ENCODE data around the gene DNAH2. TPM values are rescaled to one million over a fixed set of nuclear protein-coding genes. Genes with fewer than 3 reads are reported as not detected.
A peak's percentile ranks its signal among the peaks of the same experiment; 100 is the strongest.

Gene DNAH2
- total and polyA plus RNA-seq, 2 experiments from 2014 or later: 0.38 TPM; not detected in 1

DNA sequence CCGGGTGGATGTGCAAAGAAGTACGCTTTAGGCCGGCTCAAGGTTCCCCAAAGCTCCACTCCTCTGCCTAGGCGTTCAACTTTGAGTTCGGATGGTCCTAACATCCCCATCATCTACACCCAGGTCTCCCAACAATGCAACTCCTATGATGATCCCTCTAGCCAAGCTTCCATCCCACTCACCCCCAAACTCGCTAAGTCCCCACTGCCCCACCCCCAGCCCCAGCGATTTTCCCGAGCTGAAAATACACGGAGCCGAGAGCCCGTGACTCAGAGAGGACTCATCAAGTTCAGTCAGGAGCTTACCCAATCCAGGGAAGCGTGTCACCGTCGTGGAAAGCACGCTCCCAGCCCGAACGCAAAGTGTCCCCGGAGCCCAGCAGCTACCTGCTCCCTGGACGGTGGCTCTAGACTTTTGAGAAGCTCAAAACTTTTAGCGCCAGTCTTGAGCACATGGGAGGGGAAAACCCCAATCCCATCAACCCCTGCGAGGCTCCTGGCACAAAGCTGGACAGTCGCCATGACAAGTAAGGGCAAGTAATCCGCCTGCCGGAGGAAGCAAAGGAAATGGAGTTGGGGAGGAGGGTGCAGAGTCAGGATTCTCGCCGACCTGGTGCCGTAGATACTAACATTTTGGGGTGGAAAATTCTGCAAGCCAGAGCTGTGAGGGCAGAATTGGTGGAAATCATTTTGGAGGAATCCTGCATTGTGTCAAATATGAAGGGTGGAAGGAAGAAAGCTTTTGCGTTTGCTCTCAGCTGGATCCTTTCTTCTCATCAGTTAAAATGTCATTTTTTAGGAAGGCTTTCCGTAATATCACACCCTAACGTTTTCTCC, 30.3 kb upstream of the DNAH2 start, which contains the start of gene TP53:
Gene TP53 (minus strand): TSS at position 419 of the 836 bp plus-strand sequence. CDS start 10,896 bp downstream, outside the sequence.
- peak within 1 kb of the TSS; percentile 33; the same call in 1 of the 2 replicates for H2AFZ ChIP-seq
- H3K27ac ChIP-seq (ENCODE audit: low read depth): peak within 1 kb of the TSS; percentile 99
- peaks cover 39% of the 10 kb centered on the region for H3K27me3 Mint-ChIP-seq (ENCODE audit: insufficient read depth, low read depth, poor library complexity)
- ATAC-seq (peak; percentile 72), DNase-seq (ENCODE audit: low spot score) (peak; percentile 98)
- H3K4me1 Mint-ChIP-seq: peaks cover 31% of the 10 kb centered on the region
- H3K4me2 ChIP-seq: peak within 1 kb of the TSS; percentile 98
- H3K4me1 ChIP-seq (ENCODE audit: insufficient read depth): peaks cover 20% of the 10 kb centered on the region
- no peaks in the 10 kb centered on the region for H3K9me2 ChIP-seq (ENCODE audit: insufficient read depth)
- peak within 1 kb of the TSS; percentile 94 for H3K4me3 ChIP-seq
- H3K27me3 ChIP-seq (ENCODE audit: insufficient read depth): no peaks in the 10 kb centered on the region
- no peaks in the 10 kb centered on the region for H3K36me3 ChIP-seq (ENCODE audit: insufficient read depth)
- H4K20me1 ChIP-seq (replicated peaks; ENCODE audit: insufficient read depth): peaks cover 24% of the 10 kb centered on the region
- peak within 1 kb of the TSS; percentile 96 for H3K4me3 Mint-ChIP-seq
- peaks cover 51% of the 10 kb centered on the region for H3K36me3 Mint-ChIP-seq (ENCODE audit: low read depth)
- TF ChIP-seq, protein P1, sequence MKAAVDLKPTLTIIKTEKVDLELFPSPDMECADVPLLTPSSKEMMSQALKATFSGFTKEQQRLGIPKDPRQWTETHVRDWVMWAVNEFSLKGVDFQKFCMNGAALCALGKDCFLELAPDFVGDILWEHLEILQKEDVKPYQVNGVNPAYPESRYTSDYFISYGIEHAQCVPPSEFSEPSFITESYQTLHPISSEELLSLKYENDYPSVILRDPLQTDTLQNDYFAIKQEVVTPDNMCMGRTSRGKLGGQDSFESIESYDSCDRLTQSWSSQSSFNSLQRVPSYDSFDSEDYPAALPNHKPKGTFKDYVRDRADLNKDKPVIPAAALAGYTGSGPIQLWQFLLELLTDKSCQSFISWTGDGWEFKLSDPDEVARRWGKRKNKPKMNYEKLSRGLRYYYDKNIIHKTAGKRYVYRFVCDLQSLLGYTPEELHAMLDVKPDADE (IDR thresholded peaks at IDR 0.05): peak; percentile 94
- peak; percentile 98 for TF ChIP-seq POLR2AphosphoS5 (IDR thresholded peaks at IDR 0.05; ENCODE audit: low read depth)
- TF ChIP-seq CREB1 (CRISPR knock-in tag; IDR thresholded peaks at IDR 0.05; ENCODE audit: low read depth): peak; percentile 53; the same call in 1 of the 2 replicates
- no peak for TF ChIP-seq JUNB (IDR thresholded peaks at IDR 0.05; ENCODE audit: unreplicated experiment)
- TF ChIP-seq EZH2 (IDR thresholded peaks at IDR 0.05; ENCODE audit: low read depth, unreplicated experiment): no peak
- TF ChIP-seq, protein P2, sequence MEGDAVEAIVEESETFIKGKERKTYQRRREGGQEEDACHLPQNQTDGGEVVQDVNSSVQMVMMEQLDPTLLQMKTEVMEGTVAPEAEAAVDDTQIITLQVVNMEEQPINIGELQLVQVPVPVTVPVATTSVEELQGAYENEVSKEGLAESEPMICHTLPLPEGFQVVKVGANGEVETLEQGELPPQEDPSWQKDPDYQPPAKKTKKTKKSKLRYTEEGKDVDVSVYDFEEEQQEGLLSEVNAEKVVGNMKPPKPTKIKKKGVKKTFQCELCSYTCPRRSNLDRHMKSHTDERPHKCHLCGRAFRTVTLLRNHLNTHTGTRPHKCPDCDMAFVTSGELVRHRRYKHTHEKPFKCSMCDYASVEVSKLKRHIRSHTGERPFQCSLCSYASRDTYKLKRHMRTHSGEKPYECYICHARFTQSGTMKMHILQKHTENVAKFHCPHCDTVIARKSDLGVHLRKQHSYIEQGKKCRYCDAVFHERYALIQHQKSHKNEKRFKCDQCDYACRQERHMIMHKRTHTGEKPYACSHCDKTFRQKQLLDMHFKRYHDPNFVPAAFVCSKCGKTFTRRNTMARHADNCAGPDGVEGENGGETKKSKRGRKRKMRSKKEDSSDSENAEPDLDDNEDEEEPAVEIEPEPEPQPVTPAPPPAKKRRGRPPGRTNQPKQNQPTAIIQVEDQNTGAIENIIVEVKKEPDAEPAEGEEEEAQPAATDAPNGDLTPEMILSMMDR (conservative IDR thresholded peaks at IDR 0.05; ENCODE audit: low read depth in 2 of 2): peak in 1 of 2 experiments; percentile 20; a peak in 1 of 4 replicates
- peaks cover 20% of the 10 kb centered on the region for H3F3A ChIP-seq (replicated peaks; ENCODE audit: low read depth)
- peak within 1 kb of the TSS; percentile 100 for H3K27ac Mint-ChIP-seq
- H3K79me2 ChIP-seq (replicated peaks; ENCODE audit: insufficient read depth): peaks cover 60% of the 10 kb centered on the region
- H3K9me3 Mint-ChIP-seq: no peaks in the 10 kb centered on the region; the same call in 2 of the 3 replicates

DNA sequence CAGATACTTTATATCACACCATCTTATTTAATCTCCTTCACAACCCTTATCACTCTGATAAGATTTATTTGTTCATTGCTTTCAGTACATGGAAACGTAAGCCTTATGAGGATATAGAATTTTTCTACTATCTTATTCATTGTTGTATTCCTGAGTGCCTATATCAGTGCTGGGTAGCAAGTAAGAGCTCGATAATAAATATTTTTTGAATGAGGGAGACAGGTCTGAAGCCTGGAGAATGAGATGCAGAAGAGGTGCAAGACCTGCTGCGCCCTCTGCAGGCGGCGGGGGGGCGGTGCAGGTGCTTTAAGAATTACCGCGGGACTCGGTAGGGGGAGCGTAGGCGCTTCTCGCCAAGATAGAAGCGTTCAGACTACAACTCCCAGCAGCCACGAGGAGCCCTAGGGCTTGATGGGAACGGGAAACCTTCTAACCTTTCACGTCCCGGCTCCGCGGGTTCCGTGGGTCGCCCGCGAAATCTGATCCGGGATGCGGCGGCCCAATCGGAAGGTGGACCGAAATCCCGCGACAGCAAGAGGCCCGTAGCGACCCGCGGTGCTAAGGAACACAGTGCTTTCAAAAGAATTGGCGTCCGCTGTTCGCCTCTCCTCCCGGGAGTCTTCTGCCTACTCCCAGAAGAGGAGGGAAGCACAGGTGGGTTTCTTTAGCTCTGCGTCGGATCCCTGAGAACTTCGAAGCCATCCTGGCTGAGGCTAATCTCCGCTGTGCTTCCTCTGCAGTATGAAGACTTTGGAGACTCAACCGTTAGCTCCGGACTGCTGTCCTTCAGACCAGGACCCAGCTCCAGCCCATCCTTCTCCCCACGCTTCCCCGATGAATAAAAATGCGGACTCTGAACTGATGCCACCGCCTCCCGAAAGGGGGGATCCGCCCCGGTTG, 29.4 kb upstream of the DNAH2 start, which contains the start of gene WRAP53:
Gene WRAP53 (plus strand): TSS at position 570 of the 900 bp plus-strand sequence. CDS start 172 bp downstream, at position 742.
- Histone ChIP-seq H3F3A (replicated peaks; ENCODE audit: low read depth) (peaks cover 15% of the 10 kb centered on the region), H3K27me3 (ENCODE audit: insufficient read depth) (no peaks in the 10 kb centered on the region), H3K9me2 (ENCODE audit: insufficient read depth) (no peaks in the 10 kb centered on the region), H3K79me2 (replicated peaks; ENCODE audit: insufficient read depth) (peaks cover 52% of the 10 kb centered on the region), H3K4me2 (peak within 1 kb of the TSS; percentile 98), H4K20me1 (replicated peaks; ENCODE audit: insufficient read depth) (peaks cover 15% of the 10 kb centered on the region), H2AFZ (peak within 1 kb of the TSS; percentile 50; the same call in 1 of the 2 replicates), H3K27ac (ENCODE audit: low read depth) (peak within 1 kb of the TSS; percentile 99), H3K4me3 (peak within 1 kb of the TSS; percentile 94), H3K4me1 (ENCODE audit: insufficient read depth) (peaks cover 15% of the 10 kb centered on the region), H3K36me3 (ENCODE audit: insufficient read depth) (no peaks in the 10 kb centered on the region)
- Mint-ChIP-seq H3K4me3 (peak within 1 kb of the TSS; percentile 96), H3K36me3 (ENCODE audit: low read depth) (peaks cover 52% of the 10 kb centered on the region), H3K27ac (peak within 1 kb of the TSS; percentile 100), H3K4me1 (peaks cover 26% of the 10 kb centered on the region), H3K27me3 (ENCODE audit: insufficient read depth, low read depth, poor library complexity) (peaks cover 45% of the 10 kb centered on the region), H3K9me3 (no peaks in the 10 kb centered on the region; the same call in 2 of the 3 replicates)
- ATAC-seq: peak; percentile 85
- TF ChIP-seq, protein P2 (conservative IDR thresholded peaks at IDR 0.05; ENCODE audit: low read depth in 2 of 2): peak; percentile 97 to 99
- TF ChIP-seq NANOG (IDR thresholded peaks at IDR 0.05; ENCODE audit: borderline replicate concordance) (no peak), EZH2 (IDR thresholded peaks at IDR 0.05; ENCODE audit: low read depth, unreplicated experiment) (no peak), CREB1 (CRISPR knock-in tag; IDR thresholded peaks at IDR 0.05; ENCODE audit: low read depth) (0 out of 2 replicates have a peak, but pooled peaks have one; percentile 29), POLR2AphosphoS5 (IDR thresholded peaks at IDR 0.05; ENCODE audit: low read depth) (peak; percentile 82), STAT1 (IDR thresholded peaks at IDR 0.05; ENCODE audit: unreplicated experiment) (no peak)
- TF ChIP-seq, protein P1 (IDR thresholded peaks at IDR 0.05): peak; percentile 92
- peak; percentile 100 for DNase-seq (ENCODE audit: low spot score)

Measured in GM23338 (cell line).